HG02885 (cell line): ENCODE data around the gene PDX1.

Experiments used
- ATAC-seq: cut with Tn5 transposase; IDR thresholded peaks from one replicate; pipeline ENCODE4 v1.9.1; 2021; ENCODE audit warnings: mild to moderate bottlenecking; ENCODE audit not compliant: unreplicated experiment, poor library complexity

The PDX1 gene

DNA sequence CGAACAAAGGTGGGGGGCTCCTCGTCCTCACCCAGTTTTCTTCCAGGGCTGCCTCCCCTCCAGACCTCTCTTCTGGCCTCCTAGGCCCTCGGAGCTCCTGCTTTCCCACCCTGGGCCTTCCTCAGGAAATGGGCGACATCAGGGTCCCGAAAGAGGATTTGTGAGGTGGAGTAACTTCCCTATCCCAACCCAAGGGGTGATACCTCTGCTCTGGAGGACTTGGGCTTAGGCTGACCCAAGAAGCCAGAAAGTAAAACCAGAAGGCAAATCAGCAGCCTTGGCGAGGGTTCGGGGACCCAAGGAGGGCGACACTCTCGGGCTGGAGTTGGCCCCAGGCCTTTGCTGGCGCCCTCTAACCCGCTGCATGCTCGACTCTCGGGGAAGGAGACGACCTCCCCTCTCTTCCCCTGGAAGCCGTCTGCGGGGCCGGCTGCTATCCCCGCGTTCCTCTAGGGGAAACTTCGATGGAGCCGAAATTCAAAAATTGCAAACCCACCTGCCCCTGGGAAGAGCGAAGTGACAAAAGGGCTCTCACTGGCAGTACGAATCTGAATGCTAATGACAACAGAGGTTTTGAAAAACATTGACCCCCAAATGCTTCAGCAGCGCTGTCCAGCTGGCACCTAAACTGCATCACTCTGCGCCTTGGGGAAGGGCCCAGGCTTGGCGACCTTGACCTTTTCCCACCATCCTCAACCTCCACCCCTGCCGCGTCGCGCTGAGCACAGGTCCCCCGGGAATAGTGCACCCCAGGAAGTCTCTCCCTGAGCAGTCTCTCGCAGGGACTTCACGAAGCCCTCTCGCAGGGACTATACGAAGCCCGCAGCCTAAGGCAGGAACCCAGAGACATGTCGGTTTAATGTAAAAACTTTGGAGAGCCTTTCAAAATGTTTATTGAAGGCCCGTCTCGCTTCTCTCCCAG is 2.4 kb downstream of the PDX1 start:
- ATAC-seq: no peak

DNA sequence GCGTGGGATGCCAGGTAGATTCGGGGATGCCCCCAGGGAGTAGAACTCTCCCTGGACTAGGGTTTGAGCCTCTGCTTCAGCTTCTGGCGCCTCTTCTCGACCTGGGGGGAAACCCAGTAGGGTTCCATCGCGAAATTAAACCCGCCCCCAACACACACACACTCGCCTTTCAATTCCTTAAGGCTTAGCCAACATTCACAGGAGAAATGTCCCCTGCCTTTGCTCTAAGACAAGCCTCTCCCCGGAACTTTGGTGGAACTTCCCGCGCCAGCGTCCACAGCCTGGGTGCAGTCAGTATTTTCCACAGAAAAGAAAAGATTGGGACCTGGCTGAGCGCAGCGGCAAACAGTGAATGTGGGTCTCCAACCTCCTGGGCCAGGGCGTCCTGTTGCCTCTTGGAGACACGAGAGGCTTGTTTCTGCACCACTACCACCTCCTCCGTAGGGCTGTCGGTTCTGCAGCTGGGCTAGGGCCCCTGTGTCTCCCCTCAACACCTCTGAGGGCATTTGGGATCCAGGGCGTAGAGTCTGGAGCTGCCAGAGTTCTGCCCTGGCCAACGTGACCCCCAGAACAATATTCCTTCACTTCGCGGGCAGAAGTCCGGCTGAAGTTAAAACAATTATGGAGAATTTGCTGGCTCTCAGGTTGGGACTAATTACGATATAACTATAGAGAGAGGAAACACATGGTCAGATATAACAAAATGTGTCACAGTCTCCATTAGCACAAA is 3.2 kb downstream of the PDX1 start:
- ATAC-seq: no peak

DNA sequence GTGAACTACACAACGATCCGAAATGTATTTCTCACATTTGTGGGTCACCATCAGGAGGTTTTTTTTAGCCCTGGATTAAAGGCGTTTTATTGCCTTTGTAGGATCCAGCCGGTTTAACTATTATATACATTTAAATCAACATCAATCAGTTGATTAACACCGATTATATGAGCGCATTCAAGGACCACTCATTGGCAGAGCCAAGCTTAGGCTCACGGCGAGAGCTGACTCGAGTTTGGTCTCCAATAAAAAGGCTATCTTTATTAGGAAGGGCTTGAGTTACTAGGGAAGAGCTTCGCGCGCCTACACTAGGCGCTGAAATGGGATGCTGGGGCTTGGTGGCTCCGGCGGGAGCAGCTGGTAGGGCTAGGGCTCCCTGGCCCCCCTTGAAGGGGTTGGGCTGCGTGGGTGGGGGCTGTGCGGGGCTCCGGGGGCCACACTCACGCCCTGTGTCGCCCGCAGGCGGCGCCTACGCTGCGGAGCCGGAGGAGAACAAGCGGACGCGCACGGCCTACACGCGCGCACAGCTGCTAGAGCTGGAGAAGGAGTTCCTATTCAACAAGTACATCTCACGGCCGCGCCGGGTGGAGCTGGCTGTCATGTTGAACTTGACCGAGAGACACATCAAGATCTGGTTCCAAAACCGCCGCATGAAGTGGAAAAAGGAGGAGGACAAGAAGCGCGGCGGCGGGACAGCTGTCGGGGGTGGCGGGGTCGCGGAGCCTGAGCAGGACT is 4.2 kb downstream of the PDX1 start:
- no peak for ATAC-seq

DNA sequence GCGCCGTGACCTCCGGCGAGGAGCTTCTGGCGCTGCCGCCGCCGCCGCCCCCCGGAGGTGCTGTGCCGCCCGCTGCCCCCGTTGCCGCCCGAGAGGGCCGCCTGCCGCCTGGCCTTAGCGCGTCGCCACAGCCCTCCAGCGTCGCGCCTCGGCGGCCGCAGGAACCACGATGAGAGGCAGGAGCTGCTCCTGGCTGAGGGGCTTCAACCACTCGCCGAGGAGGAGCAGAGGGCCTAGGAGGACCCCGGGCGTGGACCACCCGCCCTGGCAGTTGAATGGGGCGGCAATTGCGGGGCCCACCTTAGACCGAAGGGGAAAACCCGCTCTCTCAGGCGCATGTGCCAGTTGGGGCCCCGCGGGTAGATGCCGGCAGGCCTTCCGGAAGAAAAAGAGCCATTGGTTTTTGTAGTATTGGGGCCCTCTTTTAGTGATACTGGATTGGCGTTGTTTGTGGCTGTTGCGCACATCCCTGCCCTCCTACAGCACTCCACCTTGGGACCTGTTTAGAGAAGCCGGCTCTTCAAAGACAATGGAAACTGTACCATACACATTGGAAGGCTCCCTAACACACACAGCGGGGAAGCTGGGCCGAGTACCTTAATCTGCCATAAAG is 4.8 kb downstream of the PDX1 start:
- no peak for ATAC-seq

DNA sequence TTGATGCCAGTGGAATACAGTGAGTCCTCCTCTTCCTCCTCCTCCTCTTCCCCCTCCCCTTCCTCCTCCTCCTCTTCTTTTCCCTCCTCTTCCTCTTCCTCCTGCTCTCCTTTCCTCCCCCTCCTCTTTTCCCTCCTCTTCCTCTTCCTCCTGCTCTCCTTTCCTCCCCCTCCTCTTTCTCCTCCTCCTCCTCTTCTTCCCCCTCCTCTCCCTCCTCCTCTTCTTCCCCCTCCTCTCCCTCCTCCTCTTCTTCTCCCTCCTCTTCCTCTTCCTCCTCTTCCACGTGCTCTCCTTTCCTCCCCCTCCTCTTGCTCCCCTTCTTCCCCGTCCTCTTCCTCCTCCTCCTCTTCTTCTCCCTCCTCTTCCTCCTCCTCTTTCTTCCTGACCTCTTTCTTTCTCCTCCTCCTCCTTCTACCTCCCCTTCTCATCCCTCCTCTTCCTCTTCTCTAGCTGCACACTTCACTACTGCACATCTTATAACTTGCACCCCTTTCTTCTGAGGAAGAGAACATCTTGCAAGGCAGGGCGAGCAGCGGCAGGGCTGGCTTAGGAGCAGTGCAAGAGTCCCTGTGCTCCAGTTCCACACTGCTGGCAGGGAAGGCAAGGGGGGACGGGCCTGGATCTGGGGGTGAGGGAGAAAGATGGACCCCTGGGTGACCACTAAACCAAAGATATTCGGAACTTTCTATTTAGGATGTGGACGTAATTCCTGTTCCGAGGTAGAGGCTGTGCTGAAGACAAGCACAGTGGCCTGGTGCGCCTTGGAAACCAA is 5.6 kb downstream of the PDX1 start:
- ATAC-seq: no peak

DNA sequence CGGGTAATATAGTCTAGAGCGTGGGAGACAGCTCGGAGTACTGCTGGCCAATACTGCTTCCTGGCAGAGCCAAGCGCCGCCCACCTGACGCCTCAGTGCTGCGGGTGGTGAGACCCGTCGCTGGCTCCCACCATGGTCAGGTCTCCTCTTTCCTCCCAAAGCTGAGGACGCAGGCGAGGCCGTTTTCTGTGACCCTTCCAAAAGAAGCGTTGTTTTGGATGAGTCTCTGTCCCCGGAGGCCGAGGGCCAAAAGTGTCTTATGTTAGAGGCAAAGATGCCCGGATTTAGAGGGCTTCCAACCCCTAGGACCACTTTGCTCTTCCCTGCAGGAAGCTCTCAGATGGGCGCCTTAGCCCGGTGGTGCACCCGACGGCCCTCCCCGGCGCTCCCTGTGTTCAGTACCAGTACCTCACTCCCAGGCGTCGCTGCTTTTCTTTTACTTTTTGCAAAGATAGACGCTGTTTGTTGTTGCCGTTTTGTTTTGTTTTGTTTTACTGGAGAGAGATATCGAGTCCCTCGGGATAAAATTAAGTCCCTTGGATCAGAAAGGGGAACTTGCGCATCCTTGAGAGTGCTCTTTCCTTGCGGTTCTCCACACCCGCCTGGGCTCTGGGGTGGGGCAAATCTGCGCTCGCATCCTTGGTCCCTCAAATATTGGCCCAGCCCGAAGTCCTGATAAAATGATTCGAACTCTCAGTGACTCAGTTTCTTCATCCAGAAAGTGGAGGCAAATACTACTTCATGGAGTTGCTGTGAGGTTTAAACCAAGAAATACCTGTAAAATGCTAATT is 7.0 kb downstream of the PDX1 start:
- ATAC-seq: no peak

DNA sequence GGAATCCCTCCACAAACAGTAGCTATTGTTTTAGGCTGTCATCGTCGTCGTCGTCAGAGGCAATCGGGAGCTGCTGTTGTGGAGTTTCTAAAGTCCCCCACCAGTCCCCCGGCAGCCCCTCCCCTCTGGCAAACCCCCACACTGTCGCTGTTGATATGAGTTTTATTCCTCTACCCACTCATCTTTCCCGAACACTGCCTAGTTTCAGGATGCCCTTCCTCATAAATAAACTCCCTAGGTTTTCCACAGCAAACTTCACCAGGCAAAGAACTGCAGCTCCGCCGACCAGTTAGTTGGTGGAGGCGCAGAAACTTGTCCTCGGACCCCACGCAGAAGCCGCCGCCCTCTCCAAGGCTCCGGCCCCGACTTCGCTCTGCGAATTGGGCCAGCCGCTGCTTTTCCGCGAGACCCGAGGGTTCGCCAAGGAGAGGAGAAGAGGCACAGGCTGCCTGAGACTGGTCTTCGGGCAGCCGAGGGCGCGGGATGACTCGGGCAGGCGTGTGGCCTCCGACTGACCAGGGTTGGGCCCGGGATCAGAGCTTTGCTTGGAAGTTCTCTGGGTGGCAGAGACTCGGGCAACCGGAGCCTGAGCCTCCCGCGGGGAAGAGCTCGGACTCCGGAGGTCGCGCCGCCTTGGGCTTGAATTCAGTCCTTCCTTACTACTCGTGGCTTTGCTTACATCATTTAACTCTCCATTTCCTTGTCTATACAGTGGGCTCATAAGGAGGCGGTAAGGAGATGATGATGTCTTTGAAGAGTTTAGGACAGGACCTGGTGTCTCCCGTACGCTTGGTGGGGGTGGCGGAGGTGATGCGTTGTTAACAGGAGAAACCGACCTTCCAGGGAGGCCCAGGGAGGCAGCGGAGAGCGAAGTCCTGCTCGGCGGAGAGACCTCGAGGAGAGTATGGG is 7.9 kb downstream of the PDX1 start:
- no peak for ATAC-seq

DNA sequence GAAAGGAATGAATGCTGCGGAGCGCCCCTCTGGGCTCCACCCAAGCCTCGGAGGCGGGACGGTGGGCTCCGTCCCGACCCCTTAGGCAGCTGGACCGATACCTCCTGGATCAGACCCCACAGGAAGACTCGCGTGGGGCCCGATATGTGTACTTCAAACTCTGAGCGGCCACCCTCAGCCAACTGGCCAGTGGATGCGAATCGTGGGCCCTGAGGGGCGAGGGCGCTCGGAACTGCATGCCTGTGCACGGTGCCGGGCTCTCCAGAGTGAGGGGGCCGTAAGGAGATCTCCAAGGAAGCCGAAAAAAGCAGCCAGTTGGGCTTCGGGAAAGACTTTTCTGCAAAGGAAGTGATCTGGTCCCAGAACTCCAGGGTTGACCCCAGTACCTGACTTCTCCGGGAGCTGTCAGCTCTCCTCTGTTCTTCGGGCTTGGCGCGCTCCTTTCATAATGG is 8.6 kb downstream of the PDX1 start:
- no peak for ATAC-seq

DNA sequence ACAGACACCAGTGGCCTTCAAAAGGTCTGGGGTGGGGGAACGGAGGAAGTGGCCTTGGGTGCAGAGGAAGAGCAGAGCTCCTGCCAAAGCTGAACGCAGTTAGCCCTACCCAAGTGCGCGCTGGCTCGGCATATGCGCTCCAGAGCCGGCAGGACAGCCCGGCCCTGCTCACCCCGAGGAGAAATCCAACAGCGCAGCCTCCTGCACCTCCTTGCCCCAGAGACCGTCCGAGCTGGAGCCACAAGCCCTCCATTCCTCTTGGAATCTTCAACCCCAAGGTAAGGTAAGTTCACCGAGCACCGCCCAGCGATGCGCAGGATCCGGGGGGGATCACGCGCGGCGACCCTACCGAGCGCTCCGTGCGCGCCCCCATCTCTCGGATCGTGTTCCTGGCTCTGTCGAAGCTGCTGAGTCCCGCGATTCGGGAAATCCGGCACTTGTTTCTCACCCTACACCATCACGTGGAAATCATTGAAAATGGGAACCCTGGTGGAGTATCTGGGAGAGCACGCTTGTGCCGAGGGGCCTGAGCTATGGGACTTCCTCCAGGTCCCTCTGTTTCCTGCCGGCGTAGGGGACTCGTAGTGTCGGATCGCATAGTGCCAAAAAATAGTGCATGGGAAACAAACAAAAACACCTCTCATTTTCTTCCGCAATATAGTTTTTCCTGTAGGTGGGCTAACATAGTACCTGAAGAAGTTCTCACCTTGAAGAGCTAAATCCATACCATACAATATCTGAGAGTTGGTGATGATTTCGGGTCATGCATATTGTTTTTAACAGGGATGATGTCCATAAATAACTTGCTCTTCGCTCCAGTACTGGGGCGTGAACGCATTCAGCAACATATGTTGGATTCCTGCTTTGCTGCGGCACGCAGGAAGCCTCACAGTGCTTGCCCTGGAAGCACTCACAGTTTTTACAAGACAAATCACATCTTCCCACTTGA is 9.3 kb downstream of the PDX1 start:
- no peak for ATAC-seq

DNA sequence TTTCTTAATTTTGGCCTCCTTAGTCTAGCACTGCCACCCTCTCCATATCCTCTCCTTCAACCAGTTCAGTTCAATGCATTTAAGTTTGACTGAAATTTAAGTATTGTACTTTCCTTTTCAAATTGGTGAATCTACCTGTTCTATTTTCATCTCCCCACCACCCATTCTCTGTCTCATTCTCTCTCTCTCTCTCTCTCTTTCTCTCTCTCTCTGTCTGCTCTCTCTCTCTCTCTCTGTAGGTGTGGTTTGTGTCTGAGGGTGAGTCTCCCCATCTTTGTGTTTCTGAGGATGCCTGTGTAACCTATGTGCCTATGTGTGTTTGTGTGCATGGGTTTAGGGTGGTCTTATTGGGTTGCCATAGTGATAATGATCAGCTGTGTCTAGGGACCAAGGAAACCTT is 10.1 kb downstream of the PDX1 start:
- ATAC-seq: no peak

DNA sequence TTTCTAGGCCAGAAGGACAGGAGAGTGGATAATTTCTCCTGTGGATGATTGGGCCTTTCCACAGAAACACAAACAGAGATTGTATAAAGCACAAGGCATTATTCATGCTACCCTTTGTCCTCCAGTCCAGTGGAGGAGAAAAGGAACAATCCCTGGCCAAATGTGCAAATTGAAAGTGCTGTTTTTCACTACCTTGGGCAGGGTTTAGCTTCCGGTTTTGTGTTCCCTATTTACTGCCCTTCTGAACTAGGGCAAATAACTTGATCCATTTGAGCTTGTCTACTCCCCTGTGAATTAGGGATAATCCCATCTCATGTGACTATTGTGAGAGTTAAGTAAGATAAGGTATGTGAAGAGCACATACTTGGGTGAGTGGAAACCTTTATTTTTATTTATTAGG is 13.3 kb downstream of the PDX1 start:
- ATAC-seq: no peak

DNA sequence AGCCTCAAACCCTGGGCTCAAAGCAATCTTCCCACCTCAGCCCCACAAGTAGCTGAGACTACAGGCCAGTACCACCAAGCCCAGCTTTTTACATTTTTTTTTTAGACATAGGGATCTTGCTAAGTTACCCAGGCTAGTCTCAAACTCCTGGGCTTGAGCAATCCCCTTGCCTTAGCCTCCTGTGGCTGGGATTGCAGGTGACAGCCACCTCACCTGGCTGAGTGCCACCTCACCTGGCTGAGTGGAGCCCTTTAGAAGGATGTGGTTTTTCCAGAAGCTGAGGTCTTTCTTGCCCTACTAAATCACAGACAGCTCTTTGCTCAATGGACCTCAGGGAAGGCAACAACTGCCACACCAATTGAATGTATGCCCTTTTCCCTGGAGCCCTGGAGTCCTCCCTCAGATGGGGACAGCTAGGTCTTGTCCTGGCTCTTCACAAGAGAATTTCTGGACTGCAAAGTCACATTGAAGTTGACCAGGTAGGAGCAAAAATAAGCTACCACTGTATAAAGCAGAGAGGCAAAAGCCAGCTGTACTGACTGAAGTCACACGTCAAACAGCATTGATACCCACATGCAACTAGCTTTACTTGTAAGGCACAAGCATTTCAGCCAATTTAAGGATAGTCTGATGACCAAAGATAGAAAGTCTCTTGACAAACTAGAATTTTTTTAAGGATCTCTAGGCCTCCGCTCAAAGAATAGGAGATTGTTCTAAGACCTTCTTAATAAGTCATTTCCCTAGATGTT is 14.0 kb downstream of the PDX1 start:
- ATAC-seq: no peak

DNA sequence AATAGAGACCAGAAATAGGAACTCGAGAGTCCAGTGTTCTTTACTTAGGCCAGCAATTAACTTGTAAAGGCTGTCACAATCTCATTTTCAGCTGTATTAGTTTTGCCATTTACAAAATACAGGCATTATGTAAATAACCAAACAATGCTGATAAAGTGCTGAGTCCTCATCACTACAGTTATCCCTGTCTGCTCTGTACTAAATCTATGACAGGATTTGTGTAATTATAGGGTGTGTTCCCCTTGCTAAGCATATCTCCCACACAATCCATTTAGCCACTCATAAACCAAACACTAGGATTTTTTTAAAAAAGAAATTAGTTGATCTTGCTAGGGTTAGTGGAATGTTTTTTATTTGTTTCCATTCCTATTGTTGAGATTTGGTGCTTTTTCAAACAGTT is 23.2 kb downstream of the PDX1 start:
- no peak for ATAC-seq

DNA sequence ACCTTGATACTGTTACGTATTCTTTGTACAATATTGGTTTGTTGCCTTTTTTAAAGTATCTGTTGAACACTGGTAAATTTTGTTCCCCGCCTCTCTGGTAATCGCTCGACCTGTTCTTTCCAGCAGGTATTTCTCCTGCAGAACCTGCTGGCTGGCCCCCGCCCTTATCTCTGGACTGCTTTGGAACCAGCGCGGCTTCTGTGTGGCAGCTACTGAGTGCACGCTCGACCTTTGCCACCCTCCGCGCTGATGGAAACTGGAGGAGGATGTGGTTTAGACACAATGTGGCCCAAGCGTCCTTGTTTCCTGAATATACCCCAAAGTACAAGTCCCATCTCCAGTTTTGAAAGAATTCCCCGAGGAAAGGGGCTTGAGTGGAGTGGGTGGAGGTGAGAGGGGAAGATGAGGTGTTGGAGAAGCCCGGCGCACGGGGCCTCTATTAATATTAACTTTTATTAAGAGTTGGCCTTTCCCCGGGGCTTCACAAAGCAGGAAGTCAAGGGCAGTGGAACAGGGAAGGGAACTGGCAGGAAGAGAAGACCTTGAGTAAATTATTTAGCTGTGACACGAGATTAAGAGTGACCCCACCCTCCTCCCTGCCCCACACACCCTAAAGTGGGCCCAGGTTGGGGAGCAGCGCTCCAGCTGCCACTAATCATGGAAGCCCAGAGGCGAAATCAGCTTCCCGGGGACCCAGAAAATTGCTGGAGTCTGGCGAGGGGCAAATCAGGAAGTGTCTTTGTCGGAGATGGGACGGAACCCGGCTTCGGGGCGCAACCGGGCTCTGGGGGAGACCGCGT is 33.3 kb downstream of the PDX1 start:
- ATAC-seq: no peak

DNA sequence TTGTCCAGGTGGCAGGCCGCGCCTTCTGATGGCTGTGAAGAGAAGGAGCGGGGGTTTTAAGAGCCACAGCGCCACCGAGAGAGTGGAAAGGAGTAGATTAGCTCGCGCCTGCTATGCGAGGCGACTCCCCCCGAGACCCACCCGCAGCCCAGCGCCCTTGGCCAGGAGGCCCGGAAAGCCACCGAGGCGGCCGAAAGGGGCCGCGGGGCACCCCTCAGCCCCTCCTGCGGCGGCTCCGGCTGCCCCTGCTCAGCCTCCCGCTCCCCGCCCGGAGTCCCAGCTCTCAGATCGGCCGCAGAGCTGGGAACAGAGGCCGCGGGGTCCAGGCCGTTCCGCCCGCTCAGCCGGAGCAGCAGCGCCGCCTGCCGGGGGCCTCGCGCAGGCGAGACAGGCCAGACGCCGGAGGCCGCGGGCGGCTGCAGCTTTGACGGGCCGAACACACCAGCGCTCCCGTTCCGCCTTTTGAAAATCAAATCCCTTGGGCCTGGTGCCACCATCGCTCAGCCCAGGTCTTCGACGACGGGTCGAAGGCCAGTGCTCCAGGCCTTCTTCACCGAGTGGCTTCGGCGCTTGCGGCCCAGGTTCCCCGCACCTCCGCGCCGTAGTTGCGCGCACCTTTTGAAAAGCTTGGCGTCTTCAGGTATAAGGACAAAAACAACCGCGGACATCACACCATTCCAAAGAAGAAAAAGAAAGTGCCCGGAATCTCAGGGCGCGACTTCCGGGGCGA is 34.0 kb downstream of the PDX1 start:
- ATAC-seq: peak; percentile 76
